GM19351 (cell line): ENCODE results near the gene ACTRT2.

Experiments
- ATAC-seq: cut with Tn5 transposase; IDR thresholded peaks from one replicate; pipeline ENCODE4 v1.9.1; 2021; ENCODE audit warnings: mild to moderate bottlenecking, moderate library complexity; ENCODE audit not compliant: unreplicated experiment

Gene ACTRT2

GRCh38 chr1:3001471-3002348 is 19.6 kb upstream of the ACTRT2 start:
- no peak for ATAC-seq

- no peak for ATAC-seq
Observed at GRCh38 chr1:3002349-3003038, 18.8 kb upstream of the ACTRT2 start.

DNA sequence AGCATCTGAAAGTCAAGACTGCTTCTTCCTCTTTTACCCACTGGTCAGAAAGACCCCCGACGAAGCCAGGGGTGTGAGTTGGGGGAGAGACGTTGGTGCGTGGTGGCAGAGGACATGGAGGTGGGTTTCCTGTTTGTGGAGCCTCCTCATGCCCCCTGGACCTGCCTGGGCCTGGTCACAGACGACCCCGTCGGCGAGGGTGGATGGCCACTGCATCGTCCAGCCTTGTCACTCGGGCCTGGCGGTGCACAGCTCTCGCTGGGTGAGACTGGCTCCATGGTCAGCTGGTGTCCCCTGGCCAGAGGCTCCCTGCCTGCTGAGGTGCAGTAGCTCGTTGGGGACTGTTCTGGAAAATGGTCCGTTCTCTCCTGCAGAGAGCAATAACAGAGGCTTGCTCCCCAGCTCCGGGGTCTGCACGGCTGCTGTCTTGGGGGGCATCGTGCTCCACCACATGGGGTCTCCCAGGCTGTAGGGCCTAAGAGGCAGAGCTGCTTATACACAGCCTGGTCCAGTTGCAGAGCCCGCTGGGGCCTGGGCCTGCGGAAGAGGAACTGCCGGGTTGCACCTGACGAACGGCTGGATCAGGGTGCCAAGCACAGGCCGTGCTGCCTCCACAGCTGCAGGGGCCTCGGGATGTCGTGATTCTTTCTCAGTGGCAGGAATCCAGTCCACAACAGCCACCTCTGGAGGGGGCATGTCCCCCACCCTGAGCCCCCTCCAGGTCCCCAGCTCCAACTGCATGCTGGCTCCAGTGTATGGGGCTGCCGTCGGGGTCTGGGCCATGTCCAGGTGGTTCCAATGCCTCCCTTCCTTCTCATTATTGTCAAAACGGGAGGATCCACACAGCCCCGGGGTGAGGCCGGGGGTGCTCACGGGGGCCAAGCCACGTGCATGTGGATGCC is 18.0 kb upstream of the ACTRT2 start:
- no peak for ATAC-seq

- ATAC-seq = no peak
Observed at GRCh38 chr1:3003941-3004270, 17.4 kb upstream of the ACTRT2 start.

DNA sequence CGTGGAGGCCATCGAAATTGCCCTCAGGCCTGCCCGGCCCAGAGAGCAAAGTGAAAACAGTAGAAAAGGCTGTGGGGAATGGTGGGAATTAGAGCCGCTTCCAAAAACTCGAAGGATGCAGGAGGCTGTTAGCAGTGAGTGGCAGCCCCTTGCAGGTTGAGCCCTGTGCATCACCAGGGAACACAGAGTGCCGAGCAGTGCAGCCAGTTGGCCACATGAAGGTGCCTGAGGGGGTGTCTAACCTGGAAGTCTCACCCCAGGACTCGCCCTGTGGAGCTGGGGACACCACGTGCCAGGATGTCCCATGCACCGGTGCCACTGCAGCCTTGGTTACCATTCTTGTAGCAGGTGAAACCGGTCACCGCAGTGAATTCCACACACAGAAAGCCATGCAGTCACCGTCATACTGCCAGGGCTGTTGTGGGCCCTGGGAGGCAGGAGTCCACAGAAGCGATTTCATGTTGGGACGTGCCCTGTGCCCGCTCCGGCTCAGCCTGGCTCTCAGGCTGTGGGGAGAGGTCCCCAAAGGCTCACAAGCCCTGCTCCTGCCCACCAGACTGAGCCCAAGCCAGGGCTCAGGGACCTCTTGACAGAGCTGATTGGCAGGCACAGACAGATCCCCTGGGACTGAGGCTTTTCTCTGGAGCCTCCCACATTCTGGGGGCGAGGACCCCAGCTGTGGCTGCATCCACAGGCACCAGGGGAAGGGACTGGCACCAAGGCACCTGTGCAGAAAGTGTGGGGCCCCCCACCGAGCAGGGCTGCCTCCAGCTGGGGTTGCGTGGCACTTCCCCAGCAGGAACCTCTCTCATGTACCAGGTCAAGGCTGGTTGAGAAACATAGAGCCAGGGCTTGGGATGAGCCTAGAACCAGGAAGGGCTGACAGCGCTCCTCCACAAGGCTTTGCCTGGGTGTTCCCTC is 16.7 kb upstream of the ACTRT2 start:
- no peak for ATAC-seq

GRCh38 chr1:3005771-3006170 is 15.5 kb upstream of the ACTRT2 start:
- ATAC-seq = no peak

GRCh38 chr1:3007298-3008147 is 13.7 kb upstream of the ACTRT2 start:
- no peak for ATAC-seq

DNA sequence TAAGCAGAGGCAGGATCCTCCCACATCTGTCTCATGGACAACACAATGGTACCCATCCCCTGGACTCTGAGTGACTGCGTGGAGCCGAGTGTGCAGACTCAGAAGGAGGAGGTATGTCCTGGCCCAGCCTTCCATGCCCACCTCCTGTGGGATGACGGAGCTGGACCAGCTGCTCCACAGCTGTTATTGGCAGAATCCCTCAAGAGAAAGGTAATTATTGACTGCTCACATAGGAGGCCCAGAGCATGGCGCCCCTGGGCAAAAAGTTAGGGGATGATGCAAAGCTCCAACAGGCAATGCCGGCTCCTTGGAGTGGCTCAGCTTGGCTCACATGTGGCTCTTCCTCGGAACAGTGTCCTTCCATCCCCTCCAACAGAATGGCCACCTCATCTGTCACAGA is 12.2 kb upstream of the ACTRT2 start:
- no peak for ATAC-seq

- ATAC-seq = no peak
Observed at GRCh38 chr1:3009556-3009955, 11.7 kb upstream of the ACTRT2 start.

- no peak for ATAC-seq
Observed at GRCh38 chr1:3011127-3011526, 10.1 kb upstream of the ACTRT2 start.

GRCh38 chr1:3011631-3012455 is 9.4 kb upstream of the ACTRT2 start:
- ATAC-seq = no peak

DNA sequence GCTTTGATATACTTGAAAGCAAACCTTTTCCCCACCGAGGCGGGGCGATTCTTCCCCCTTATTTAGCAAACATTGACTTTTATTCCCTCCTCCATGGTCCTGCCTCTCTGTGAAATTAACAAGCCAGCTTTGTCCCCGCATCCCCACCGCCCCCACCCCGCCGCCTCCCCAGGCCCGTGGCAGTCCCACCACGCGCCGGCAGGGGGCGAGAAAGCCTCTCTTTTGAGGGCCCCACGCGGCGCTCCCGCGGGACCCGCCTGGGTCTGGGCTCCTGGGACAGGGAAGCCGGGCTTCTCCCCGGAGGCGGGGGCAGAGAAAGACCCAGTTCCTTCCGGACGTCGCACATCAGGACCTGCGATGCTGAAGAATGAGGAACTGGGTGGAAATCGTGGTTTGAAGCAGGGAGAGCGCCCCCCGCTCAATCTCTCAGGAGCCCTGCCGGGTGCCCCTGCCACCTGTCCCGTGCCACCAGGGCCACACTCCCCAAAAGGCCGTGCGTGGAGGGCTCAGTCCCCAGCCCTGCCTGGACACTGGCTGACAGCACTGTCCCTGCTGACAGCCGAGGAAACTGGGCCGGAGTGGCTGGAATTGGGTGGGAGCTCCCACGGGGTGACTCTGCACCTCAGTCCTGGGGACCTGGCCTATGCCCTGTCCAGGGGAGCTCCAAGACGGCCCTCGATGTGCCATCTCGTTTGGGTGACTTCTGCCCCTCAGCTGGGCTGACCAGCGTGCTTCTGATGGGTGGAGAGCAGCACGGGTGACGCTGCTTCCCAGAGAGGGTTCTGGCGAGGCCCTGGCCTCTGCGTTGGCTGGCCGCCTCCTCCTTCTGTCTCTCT is 8.6 kb upstream of the ACTRT2 start:
- ATAC-seq = no peak

GRCh38 chr1:3013371-3014049 is 7.8 kb upstream of the ACTRT2 start:
- no peak for ATAC-seq

GRCh38 chr1:3014050-3014440 is 7.2 kb upstream of the ACTRT2 start:
- ATAC-seq = no peak

GRCh38 chr1:3014443-3015268 is 6.6 kb upstream of the ACTRT2 start:
- no peak for ATAC-seq

DNA sequence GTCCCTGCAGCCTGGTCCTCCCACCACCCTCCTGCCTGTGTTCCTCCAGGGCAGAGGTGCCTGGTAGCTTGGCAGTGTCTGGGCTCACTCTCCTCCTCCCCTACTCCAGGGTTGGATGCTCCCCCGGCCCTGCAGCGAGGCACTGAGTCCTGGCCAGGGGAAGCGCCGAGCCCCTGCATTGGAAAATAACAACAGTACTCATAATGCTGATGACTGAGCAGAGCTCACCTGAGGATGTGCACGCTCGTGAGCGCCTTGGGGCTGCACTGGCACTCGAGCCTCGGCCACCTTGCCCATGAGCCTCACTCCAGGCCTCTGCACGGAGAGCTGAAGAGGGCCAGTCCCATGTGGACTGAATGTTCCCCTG is 6.0 kb upstream of the ACTRT2 start:
- ATAC-seq = no peak
